HepG2 (cell line): ENCODE results near the gene PDIA2. TPM values are rescaled to one million over a fixed set of nuclear protein-coding genes. Genes with fewer than 3 reads are reported as not detected.

Experiments used
- DNMT3B ChIP-seq: conservative IDR thresholded peaks from 2 replicates; pipeline ENCODE4 v1.6.1; 2016; ENCODE audit warnings: missing biosample characterization, control low read depth
- HOXA3 ChIP-seq: sonication (generic); formaldehyde crosslinking; IDR thresholded peaks from 2 replicates; pipeline ENCODE4 v1.5.0; 2020; ENCODE audit warnings: missing genetic modification reagents
- RXRA ChIP-seq: sonication (generic); formaldehyde crosslinking; IDR thresholded peaks from 2 replicates; pipeline ENCODE4 v1.5.1; 2020; ENCODE audit warnings: missing genetic modification reagents
- XBP1 ChIP-seq: sonication (generic); formaldehyde crosslinking; IDR thresholded peaks from 2 replicates; pipeline ENCODE4 v1.5.0; 2020; ENCODE audit warnings: missing genetic modification reagents
- YEATS4 ChIP-seq: sonication (generic); formaldehyde crosslinking; IDR thresholded peaks from 2 replicates; pipeline ENCODE4 v1.4.0; 2020; ENCODE audit warnings: missing genetic modification reagents, borderline replicate concordance
- ZBTB33 ChIP-seq: sonication (generic); formaldehyde crosslinking; IDR thresholded peaks from 2 replicates; pipeline ENCODE4 v1.4.0; 2020; ENCODE audit warnings: missing genetic modification reagents
- ZBTB34 ChIP-seq: sonication (generic); formaldehyde crosslinking; IDR thresholded peaks from 2 replicates; pipeline ENCODE4 v1.8.0; 2022; ENCODE audit warnings: mild to moderate bottlenecking, missing genetic modification reagents
- ZKSCAN1 ChIP-seq: fragments of 150-350 bp; IDR thresholded peaks from 2 replicates; pipeline ENCODE4 v1.6.1; 2014; ENCODE audit warnings: low read length
- ZNF383 ChIP-seq: sonication (generic); formaldehyde crosslinking; IDR thresholded peaks from 2 replicates; pipeline ENCODE4 v1.4.0; 2020; ENCODE audit warnings: missing genetic modification reagents, mild to moderate bottlenecking, borderline replicate concordance
- ZNF687 ChIP-seq: sonication (generic); formaldehyde crosslinking; IDR thresholded peaks from 2 replicates; pipeline ENCODE4 v1.5.1; 2020; ENCODE audit warnings: mild to moderate bottlenecking, missing genetic modification reagents, moderate library complexity
- polyA plus RNA-seq, 8 experiments: library from polyadenylated mRNA; depleted of rRNA in 3 of 8; stranded (reverse) in 7 of 8; unstranded in 1 of 8; fragments of >200 nt; fragmentation: Illumina TruSeq in 4 of 8; extraction: Trizol in 4 of 8; gene quantifications; 2 replicates each; pipeline versions ENCODE4 v1.2.1 to v1.2.3, GENCODE V29; 2011 to 2016; ENCODE audit warnings: low read depth in 4 of 8, missing spikeins in 1 of 8, mixed read lengths in 1 of 8; ENCODE audit not compliant: insufficient read depth in 1 of 8
- total RNA-seq, 5 experiments: library from RNA; depleted of rRNA; stranded (reverse); fragments of >200 nt; fragmentation: Illumina TruSeq; extraction: Trizol; gene quantifications; 2 replicates each; pipeline ENCODE4 v1.2.3, GENCODE V29; 2016; ENCODE audit warnings: low read depth in 1 of 5

The PDIA2 gene
- total and polyA plus RNA-seq, 2 of the 13 experiments (the other 11 are each of a cell fraction or from before 2014, with no cell fraction given) = 0.35 to 1.9 TPM

- TF ChIP-seq ZBTB33 (CRISPR knock-in tag) = peak; percentile 63; the same call in 1 of the 2 replicates
- no peak for TF ChIP-seq RXRA
- TF ChIP-seq DNMT3B (CRISPR knock-in tag) = no peak
- no peak for TF ChIP-seq HOXA3 (CRISPR knock-in tag)
- no peak for TF ChIP-seq ZBTB34 (CRISPR knock-in tag)
- peak; percentile 27; the same call in 1 of the 2 replicates for TF ChIP-seq ZNF687 (CRISPR knock-in tag)
- TF ChIP-seq XBP1 (CRISPR knock-in tag) = no peak
- TF ChIP-seq ZNF383 (CRISPR knock-in tag) = no peak
- TF ChIP-seq ZKSCAN1 = no peak
- TF ChIP-seq YEATS4 (CRISPR knock-in tag) = no peak
These were observed at the start of gene PDIA2 (continued) for GRCh38 chr16:283033-283805.
